ENCODE measurements around the gene ADAMTS2. TPM values are rescaled to one million over a fixed set of nuclear protein-coding genes. Genes with fewer than 3 reads are reported as not detected.

Gene ADAMTS2
- total RNA-seq, 2 experiments from 2014 or later: not detected

- intact Hi-C loops (cut with DNase I, micrococcal nuclease): loop anchor here in 1 of 2 experiments (10.0 kb wide), 1 partner anchor 490 kb away; no protein-coding TSS in a partner anchor
- no peak overlapping the region for H3K27ac ChIP-seq (ENCODE audit: low read depth in 1 of 2, low read length in 2 of 2)
Observed at GRCh38 chr5:179164331-179165311, 180.6 kb downstream of the ADAMTS2 start.

GRCh38 chr5:179163236-179164155 is 181.8 kb downstream of the ADAMTS2 start:
- Histone ChIP-seq H3K27ac (ENCODE audit: low read depth in 1 of 2, low read length in 2 of 2) (no peak overlapping the region), H3K36me3 (ENCODE audit: insufficient read depth, low read length) (no peaks in the 10 kb centered on the region), H3K4me1 (ENCODE audit: insufficient read depth, low read length) (peaks cover 15% of the 10 kb centered on the region), H3K4me3 (ENCODE audit: low read length) (no peak overlapping the region), H3K9me3 (ENCODE audit: control insufficient read depth in 1 of 2, insufficient read depth in 1 of 2, low read length in 2 of 2) (peaks cover 4 to 23% of the 10 kb centered on the region in 2 experiments), H3K27me3 (ENCODE audit: control insufficient read depth in 1 of 2, insufficient read depth in 2 of 2, low read length in 2 of 2) (peaks cover 5 to 12% of the 10 kb centered on the region in 2 experiments)
- Mint-ChIP-seq H3K9me3 (peaks cover 3% of the 10 kb centered on the region), H3K27ac (no peak overlapping the region), H3K27me3 (no peaks in the 10 kb centered on the region), H3K4me3 (no peak overlapping the region), H3K4me1 (ENCODE audit: low read depth) (peaks cover 4% of the 10 kb centered on the region), H3K36me3 (ENCODE audit: low read depth) (no peaks in the 10 kb centered on the region)
- no peak for TF ChIP-seq CTCF (IDR thresholded peaks at IDR 0.05)
- ATAC-seq (ENCODE audit: poor library complexity): no peak
- ChIA-PET POLR2A (no interaction called here), CTCF (no interaction called here)
- intact Hi-C loops (cut with DNase I, micrococcal nuclease): loop anchor here in 1 of 2 experiments (10.0 kb wide), 1 partner anchor 491 kb away; no protein-coding TSS in a partner anchor
- peak in 1 of 14 experiments; percentile 8 for DNase-seq

More at GRCh38 chr5:179164331-179165311, 180.6 kb downstream of the ADAMTS2 start:
- TF ChIP-seq CTCF (IDR thresholded peaks at IDR 0.05): no peak
- peaks cover 5 to 12% of the 10 kb centered on the region in 2 experiments for H3K27me3 ChIP-seq (ENCODE audit: control insufficient read depth in 1 of 2, insufficient read depth in 2 of 2, low read length in 2 of 2)
- ATAC-seq (ENCODE audit: poor library complexity) (no peak), DNase-seq (peak in 2 of 14 experiments; percentile 6 to 11)
- H3K27ac Mint-ChIP-seq: no peak overlapping the region
- no peaks in the 10 kb centered on the region for H3K36me3 ChIP-seq (ENCODE audit: insufficient read depth, low read length)
- H3K4me3 ChIP-seq (ENCODE audit: low read length): no peak overlapping the region
- H3K9me3 Mint-ChIP-seq: peaks cover 3% of the 10 kb centered on the region
- H3K9me3 ChIP-seq (ENCODE audit: control insufficient read depth in 1 of 2, insufficient read depth in 1 of 2, low read length in 2 of 2): peaks cover 4 to 28% of the 10 kb centered on the region in 2 experiments
- H3K4me1 ChIP-seq (ENCODE audit: insufficient read depth, low read length): peaks cover 15% of the 10 kb centered on the region
- H3K4me1 Mint-ChIP-seq (ENCODE audit: low read depth): peaks cover 4% of the 10 kb centered on the region
- CTCF ChIA-PET: no interaction called here
- no peaks in the 10 kb centered on the region for H3K36me3 Mint-ChIP-seq (ENCODE audit: low read depth)
- peaks cover 2% of the 10 kb centered on the region for H3K27me3 Mint-ChIP-seq
- no peak overlapping the region for H3K4me3 Mint-ChIP-seq
- POLR2A ChIA-PET: no interaction called here
